Urothelium cell line (cell line): ENCODE measurements around the gene FBXL17.
A peak's percentile ranks its signal among the peaks of the same experiment; 100 is the strongest.

ENCODE experiments used
- DNase-seq: peaks from one replicate; pipeline ENCODE4 v3.0.0; 2011; ENCODE audit warnings: low spot score, mixed read lengths
- FAIRE-seq: peaks from 2 replicates; lab custom pipeline; 2011; peaks lifted over from hg19 to GRCh38; lab: Jason Lieb, UNC

The FBXL17 gene

GRCh38 chr5:107826311-107827000, 555.4 kb downstream of the FBXL17 start:
- FAIRE-seq (no peak), DNase-seq (no peak)

- FAIRE-seq (no peak), DNase-seq (no peak)
These were observed 557.1 kb downstream of the FBXL17 start for GRCh38 chr5:107824821-107825220.

- no peak for DNase-seq
- FAIRE-seq = no peak
These were observed 560.6 kb downstream of the FBXL17 start for GRCh38 chr5:107821288-107821687.

- DNase-seq (no peak), FAIRE-seq (no peak)
These were observed 561.5 kb downstream of the FBXL17 start for GRCh38 chr5:107820429-107820828.

GRCh38 chr5:107817951-107818350, 563.9 kb downstream of the FBXL17 start:
- DNase-seq (no peak), FAIRE-seq (no peak)

GRCh38 chr5:107817436-107817835, 564.5 kb downstream of the FBXL17 start:
- no peak for FAIRE-seq
- no peak for DNase-seq

- no peak for DNase-seq
- no peak for FAIRE-seq
These were observed 566.8 kb downstream of the FBXL17 start for GRCh38 chr5:107815109-107815508.

GRCh38 chr5:107814183-107814827, 567.6 kb downstream of the FBXL17 start:
- no peak for FAIRE-seq
- no peak for DNase-seq

- no peak for DNase-seq
- FAIRE-seq = no peak
These were observed 568.3 kb downstream of the FBXL17 start for GRCh38 chr5:107813559-107813958.

- no peak for FAIRE-seq
- DNase-seq = peak; percentile 53
These were observed 569.2 kb downstream of the FBXL17 start for GRCh38 chr5:107812570-107813141.

GRCh38 chr5:107809201-107810034, 572.5 kb downstream of the FBXL17 start:
- DNase-seq (no peak), FAIRE-seq (no peak)
